Measurements from ENCODE around the gene PSMF1. TPM values are rescaled to one million over a fixed set of nuclear protein-coding genes. Genes with fewer than 3 reads are reported as not detected.

Gene PSMF1
- total and polyA plus RNA-seq, 9 of the 15 experiments (the other 6 are each of a cell fraction or from before 2014, with no cell fraction given) = 8.5 to 192 (median 33.2) TPM

- TF ChIP-seq TEAD4 (IDR thresholded peaks at IDR 0.05; ENCODE audit: low read length) = peak; percentile 71
- no peak for TF ChIP-seq TEAD4 (CRISPR knock-in tag; IDR thresholded peaks at IDR 0.05; ENCODE audit: borderline replicate concordance)
- peak; percentile 100 for TF ChIP-seq HLTF (IDR thresholded peaks at IDR 0.05)
- peak; percentile 83 for TF ChIP-seq RBBP5 (IDR thresholded peaks at IDR 0.05; ENCODE audit: borderline replicate concordance, insufficient read depth, low read length, poor library complexity, severe bottlenecking)
- peak; percentile 37; the same call in 1 of the 2 replicates for TF ChIP-seq JUND (IDR thresholded peaks at IDR 0.05; ENCODE audit: borderline replicate concordance, low read depth, low read length)
- peak; percentile 60; the same call in 1 of the 3 replicates for TF ChIP-seq JUND (tag; IDR thresholded peaks at IDR 0.05; ENCODE audit: borderline replicate concordance, low read depth, low read length)
- peak; percentile 75 for TF ChIP-seq SMARCE1 (IDR thresholded peaks at IDR 0.05)
- TF ChIP-seq CAMTA2 (CRISPR knock-in tag; conservative IDR thresholded peaks at IDR 0.05) = no peak
- TF ChIP-seq, protein P1, sequence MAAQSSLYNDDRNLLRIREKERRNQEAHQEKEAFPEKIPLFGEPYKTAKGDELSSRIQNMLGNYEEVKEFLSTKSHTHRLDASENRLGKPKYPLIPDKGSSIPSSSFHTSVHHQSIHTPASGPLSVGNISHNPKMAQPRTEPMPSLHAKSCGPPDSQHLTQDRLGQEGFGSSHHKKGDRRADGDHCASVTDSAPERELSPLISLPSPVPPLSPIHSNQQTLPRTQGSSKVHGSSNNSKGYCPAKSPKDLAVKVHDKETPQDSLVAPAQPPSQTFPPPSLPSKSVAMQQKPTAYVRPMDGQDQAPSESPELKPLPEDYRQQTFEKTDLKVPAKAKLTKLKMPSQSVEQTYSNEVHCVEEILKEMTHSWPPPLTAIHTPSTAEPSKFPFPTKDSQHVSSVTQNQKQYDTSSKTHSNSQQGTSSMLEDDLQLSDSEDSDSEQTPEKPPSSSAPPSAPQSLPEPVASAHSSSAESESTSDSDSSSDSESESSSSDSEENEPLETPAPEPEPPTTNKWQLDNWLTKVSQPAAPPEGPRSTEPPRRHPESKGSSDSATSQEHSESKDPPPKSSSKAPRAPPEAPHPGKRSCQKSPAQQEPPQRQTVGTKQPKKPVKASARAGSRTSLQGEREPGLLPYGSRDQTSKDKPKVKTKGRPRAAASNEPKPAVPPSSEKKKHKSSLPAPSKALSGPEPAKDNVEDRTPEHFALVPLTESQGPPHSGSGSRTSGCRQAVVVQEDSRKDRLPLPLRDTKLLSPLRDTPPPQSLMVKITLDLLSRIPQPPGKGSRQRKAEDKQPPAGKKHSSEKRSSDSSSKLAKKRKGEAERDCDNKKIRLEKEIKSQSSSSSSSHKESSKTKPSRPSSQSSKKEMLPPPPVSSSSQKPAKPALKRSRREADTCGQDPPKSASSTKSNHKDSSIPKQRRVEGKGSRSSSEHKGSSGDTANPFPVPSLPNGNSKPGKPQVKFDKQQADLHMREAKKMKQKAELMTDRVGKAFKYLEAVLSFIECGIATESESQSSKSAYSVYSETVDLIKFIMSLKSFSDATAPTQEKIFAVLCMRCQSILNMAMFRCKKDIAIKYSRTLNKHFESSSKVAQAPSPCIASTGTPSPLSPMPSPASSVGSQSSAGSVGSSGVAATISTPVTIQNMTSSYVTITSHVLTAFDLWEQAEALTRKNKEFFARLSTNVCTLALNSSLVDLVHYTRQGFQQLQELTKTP (IDR thresholded peaks at IDR 0.05; ENCODE audit: low read depth in 1 of 2, partially characterized antibody in 2 of 2) = peak in 1 of 2 experiments; percentile 74
- peak; percentile 63 for TF ChIP-seq ETV5 (CRISPR knock-in tag; IDR thresholded peaks at IDR 0.05; ENCODE audit: low read depth)
- 0 out of 4 replicates have a peak, but pooled peaks of 1 of the 2 experiments have one; percentile 19 for TF ChIP-seq SRF (CRISPR knock-in tag; IDR thresholded peaks at IDR 0.05)
- peak; percentile 76 for TF ChIP-seq ESRRA (IDR thresholded peaks at IDR 0.05; ENCODE audit: borderline replicate concordance, low read depth)
- TF ChIP-seq USF1 (CRISPR knock-in tag; IDR thresholded peaks at IDR 0.05) = no peak
- no peak for TF ChIP-seq BRCA1 (IDR thresholded peaks at IDR 0.05)
- TF ChIP-seq BRCA1 (CRISPR knock-in tag; IDR thresholded peaks at IDR 0.05) = no peak
- TF ChIP-seq ZNF584 (CRISPR knock-in tag; IDR thresholded peaks at IDR 0.05; ENCODE audit: low read depth) = peak; percentile 44; the same call in 1 of the 2 replicates
- peak; percentile 90 for TF ChIP-seq CBFA2T3 (IDR thresholded peaks at IDR 0.05)
- TF ChIP-seq ZNF639 (CRISPR knock-in tag; conservative IDR thresholded peaks at IDR 0.05 in 1 of 2, IDR thresholded peaks at IDR 0.05 in 1 of 2) = peak in 1 of 2 experiments; percentile 43; a peak in 1 of 4 replicates
- TF ChIP-seq, protein P2, sequence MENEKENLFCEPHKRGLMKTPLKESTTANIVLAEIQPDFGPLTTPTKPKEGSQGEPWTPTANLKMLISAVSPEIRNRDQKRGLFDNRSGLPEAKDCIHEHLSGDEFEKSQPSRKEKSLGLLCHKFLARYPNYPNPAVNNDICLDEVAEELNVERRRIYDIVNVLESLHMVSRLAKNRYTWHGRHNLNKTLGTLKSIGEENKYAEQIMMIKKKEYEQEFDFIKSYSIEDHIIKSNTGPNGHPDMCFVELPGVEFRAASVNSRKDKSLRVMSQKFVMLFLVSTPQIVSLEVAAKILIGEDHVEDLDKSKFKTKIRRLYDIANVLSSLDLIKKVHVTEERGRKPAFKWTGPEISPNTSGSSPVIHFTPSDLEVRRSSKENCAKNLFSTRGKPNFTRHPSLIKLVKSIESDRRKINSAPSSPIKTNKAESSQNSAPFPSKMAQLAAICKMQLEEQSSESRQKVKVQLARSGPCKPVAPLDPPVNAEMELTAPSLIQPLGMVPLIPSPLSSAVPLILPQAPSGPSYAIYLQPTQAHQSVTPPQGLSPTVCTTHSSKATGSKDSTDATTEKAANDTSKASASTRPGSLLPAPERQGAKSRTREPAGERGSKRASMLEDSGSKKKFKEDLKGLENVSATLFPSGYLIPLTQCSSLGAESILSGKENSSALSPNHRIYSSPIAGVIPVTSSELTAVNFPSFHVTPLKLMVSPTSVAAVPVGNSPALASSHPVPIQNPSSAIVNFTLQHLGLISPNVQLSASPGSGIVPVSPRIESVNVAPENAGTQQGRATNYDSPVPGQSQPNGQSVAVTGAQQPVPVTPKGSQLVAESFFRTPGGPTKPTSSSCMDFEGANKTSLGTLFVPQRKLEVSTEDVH (IDR thresholded peaks at IDR 0.05; ENCODE audit: low read depth, partially characterized antibody) = peak; percentile 50
Observed at GRCh38 chr20:1187605-1188171, 69.3 kb downstream of the PSMF1 start (continued).
